HG03159 (cell line): ENCODE data around the gene DDX4.
"Not testable (repeated sequence)": the region's sequence is repeated elsewhere in the genome, so short reads cannot be mapped to it uniquely, and the experiment has no call there.

Source experiments
- ATAC-seq: cut with Tn5 transposase; IDR thresholded peaks from one replicate; pipeline ENCODE4 v1.9.1; 2021; ENCODE audit warnings: mild to moderate bottlenecking, moderate library complexity; ENCODE audit not compliant: unreplicated experiment

DDX4 gene

DNA sequence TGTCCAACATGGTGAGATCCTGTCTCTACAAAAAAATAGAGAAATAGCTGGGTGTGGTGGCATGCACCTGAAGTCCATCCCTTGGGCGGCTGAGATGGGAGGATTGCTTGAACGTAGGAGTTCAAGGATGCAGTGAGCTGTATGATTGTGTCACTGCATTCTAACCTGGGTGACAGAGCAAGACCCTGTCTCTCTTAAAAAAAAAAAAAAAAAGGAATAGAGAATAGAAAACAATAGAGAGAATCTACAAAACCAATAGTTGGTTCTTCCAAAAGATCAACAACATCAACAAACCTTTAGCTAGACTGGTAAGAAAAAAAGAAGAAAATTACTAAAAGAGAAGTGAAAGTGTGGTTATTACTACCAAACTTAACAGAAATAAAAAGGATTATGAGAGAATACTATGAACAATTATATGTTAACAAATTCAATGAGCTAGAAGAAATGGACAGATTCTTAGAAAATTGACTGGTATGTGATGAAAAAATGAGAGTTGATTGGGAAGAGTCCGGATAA is 17.6 kb upstream of the DDX4 start:
- ATAC-seq: no peak

DNA sequence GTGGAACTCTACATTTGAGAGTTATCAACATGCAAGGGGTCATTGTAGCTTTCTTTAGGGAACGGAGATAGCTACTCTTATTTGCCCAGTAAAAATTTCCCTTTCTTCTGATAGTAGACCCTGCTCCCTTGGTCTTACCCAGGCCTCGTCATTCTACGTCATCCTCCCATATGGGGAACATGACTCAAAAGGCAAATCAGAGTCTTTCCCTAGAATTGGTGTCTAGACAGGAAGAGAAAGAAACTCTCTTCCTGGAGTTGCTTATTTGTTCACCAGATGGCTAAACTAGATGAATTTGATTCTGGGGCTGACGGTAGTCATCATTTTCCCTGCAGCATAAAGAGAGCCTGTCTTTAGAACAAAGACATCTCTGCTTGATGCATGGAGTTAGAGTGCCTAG is 13.6 kb upstream of the DDX4 start:
- ATAC-seq: no peak

DNA sequence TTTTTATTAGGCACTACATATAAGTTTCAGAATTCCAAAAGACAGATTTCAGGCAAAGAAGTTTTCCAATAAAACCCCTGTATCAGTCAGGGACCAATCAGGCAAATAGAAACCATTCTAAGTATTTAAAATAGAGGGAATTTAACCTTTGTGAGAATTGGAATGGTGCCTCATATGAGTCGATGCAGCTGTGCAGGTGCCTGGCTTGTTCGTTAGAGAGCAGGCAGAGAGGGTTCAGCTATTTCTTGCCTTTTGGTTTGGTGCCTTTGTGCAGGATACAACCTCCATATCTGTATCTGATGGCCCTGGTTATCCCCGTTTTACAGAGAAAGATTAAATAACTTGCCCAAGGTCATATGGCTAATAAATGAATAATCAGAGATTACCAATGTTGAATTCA is 6.0 kb upstream of the DDX4 start:
- ATAC-seq: no peak

DNA sequence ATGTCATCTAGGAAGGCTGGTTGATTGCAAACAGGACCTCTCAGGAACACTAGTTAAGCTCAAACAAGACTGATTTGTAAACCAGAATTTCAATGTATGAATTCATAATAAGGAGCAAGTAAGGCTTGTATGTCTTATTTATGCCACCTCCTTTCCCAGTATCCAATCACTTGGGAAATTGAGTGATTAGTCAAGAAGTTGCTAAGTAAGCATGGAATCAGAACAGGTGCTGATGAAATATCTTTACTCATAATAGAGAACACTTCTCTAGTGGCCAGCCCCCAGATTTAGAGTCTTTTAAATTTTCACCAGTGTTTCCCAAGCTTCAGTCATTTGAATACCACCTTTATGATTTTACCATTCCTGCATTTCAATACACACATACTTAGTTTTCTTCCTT is 5.3 kb upstream of the DDX4 start:
- no peak for ATAC-seq

DNA sequence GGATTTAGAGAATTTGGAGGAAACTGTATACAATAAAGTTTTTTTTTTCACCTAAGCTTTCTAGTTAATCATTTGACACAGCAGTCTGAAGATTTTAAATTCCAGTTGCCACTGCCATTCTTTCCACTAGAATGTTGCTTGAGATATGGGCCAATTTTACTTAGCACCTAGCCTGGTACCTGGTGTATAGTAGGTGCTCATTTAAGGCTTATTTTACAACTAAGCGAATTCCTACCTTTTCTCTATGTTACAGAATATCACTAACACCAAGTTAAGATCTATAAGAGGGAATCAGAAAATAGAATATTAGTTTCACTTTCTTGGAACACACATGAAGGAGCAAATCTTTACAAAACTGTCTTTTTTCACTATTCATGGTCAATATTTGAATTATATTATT is 3.2 kb upstream of the DDX4 start:
- ATAC-seq: no peak

DNA sequence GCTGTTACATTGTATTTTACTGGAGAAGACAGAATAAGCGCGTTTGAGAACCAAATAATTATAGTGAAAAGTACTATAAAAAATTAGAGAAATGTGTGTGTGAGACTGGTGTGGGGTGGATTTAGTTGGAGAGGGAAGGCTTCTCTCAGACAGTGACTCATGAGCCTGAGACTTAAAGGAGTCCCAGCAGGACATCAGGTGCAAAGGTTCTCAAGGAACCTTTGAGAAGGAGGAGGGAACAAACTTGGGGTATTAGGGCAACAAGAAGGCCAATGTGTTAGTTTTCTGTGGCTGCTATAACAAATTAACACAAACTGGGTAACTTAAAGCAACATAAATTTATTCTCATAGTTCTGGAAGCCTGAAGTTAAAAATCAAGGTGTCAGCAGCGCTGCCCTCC is 4.9 kb downstream of the DDX4 start:
- ATAC-seq: no peak

DNA sequence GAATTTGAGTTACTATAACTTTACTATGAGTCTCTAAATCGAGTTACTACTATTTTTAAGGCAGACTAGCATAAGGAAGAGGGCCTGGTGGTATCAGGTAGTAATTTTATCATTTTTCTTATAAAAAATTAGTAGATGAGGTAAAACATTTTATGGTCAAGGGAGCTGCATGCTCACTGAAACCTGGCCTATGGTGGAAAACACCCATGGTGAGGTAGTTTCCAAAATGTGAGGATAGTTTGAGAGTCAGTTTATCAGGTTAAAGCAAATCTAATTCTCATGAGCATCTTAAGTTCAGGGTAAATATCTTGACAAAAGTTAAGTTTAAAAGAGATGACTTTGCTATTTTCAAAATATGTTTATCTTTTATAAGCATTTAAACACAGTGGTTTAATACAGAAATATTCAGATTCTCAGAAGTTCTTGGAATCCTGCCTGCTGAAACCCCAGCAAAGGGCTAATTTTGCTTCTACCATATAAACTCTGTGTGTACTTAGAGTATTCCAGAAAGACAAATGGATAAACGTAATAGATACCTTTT is 10.0 kb downstream of the DDX4 start:
- no peak for ATAC-seq

DNA sequence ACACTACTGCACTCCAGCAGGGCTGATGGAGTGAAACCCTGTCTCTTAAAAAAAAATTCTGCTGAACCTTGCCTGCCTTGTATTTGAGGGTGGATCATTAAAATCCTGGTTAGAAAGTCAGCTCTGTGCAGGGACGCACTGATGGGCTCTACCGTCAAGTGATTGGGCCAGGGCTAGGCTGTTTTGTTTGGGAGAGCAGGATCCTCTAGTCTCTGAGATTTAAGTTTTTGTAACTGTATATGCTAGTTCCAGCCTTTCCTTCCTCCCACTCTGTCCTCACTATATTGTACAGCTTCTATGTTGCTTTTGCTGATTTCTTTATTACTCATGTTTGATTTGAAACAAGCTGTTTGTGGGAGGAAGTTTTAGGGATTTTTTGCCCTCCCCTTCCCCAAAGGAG is 11.5 kb downstream of the DDX4 start:
- no peak for ATAC-seq

DNA sequence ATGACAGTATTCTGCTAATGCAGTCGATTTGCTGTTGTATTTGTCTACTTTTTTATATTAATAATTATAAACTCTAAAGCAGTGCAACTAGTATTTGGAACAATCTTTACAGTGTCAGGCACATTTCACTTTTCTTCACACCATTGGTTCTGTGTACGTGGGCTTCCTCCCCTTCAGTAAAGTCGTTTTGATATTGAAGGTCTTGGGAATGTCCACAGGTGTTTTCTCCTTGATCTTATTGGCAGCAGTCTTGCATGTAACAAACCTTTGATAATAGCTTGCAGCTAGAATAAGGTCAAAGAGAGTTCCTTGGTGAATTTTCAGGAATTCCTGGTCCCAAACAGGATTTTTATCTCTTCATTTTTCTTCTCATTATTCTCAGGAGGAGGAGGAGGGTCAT is 12.2 kb downstream of the DDX4 start:
- no peak for ATAC-seq

DNA sequence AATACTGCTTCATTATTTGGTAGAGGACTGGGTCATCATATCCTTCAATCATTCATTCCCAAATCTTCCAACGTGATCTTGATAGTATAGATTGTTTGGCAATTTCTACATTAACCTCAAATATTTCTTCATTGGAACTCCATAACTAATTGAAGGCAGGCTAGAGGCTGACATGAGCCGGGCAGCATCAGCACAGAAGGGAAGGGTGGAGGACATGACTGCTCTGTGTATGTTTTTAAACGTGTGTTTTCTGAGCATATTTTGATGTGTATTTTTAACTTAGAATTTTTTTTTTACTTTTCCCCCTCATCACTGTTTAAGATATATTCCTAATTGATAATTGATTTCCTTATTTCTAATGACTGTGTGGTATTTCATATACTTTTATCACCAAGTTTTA is 12.6 kb downstream of the DDX4 start:
- no peak for ATAC-seq

DNA sequence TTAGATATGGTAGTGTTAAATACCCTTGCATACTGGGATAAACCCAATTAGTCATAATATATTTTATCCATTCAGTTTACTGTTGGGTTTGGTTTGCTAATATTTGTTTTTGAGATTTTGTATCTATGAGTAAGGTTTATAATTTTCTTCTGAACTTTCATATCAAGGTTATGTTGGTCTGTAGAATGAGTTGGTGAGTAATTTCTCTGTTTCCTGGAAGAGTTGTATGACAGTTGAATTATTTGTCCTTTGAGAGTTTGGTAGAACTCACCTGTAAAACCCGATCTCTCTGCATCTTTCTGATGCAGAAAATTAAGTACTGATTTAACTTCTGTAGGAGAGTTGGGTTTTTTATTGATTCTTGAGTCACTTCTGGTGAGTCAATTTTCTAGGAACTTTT is 20.4 kb downstream of the DDX4 start:
- no peak for ATAC-seq

DNA sequence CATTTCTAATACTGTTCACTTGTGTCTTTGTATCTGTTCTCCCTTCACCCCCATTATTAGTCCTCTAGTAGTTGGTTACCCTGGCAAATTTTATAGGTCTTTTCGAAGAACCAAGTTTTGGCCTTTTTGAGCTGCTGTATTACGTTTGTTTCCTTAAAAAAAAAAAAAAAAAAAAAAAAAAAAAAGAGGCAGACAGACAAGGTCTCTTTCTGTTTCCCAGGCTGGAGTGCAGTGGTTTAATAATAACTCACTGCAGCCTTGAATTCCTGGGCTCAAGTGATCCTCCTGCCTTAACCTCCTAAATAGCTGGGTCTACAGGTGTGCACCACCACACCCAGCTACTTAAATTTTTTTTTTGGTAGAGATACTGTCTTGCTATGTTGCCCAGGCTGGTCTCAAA is 20.9 kb downstream of the DDX4 start:
- ATAC-seq: no peak

DNA sequence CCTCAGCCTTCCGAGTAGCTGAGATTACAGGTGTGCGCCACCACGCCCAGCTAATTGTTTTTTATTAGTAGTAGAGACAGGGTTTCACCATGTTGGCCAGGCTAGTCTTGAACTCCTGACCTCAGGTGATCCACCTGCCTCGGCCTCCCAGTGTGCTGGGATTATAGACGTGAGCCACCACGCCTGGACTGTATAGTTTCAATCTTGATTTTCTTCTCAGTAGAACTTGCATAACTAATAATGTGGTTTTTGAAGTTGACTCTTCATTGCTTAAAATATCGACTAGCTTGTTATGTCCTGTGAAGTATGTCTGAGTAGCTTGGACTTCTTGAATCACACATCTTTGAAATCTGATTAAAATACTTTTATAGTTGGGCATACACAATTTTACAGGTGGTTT is 23.9 kb downstream of the DDX4 start:
- ATAC-seq: not testable (repeated sequence)

DNA sequence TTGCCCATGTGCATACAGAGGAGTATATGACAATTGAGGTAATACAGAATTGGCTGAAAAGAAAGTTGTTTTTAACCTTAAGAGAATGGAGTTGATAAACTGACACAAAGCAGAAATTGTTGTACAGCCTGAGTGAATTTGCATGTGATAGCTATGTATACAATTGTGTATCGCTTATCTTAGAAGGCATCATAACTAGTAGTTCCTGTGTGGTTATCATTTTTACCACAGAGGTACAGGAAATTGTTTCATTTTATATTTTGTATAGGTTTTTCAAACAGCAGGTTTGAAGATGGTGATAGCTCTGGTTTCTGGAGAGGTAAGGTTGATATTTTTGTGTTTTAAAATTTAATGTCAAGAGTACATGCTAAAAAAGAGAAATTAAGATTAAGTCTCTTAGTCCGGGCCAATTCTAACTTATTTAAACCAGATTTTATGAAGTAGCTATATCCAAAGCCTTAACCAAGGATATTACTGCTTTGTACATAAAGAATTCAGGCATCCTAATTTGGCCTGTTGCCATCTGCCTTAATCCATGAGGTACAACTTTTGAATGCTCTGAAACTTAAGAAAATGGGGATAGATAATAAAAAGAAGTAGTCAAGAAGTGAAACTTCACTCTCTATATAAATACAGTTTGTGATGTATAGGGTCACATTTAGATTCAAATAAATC is 26.0 kb downstream of the DDX4 start:
- ATAC-seq: peak; percentile 70

DNA sequence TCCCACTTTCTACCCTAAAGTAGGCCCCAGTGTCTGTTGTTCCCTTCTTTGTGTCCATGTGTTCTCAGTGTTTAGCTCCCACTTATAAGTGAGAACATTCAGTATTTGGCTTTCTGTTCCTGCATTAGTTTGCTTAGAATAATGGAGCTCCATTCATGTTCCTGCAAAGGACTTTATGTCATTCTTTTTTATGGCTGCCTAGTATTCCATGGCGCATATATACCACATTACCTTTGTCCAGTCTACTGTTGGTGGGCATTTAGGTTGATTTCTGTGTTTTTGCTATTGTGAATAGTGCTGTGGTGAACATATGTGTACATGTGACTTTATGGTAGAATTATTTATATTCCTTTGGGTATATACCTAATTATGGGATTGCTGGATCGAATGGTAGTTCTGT is 30.4 kb downstream of the DDX4 start:
- no peak for ATAC-seq

DNA sequence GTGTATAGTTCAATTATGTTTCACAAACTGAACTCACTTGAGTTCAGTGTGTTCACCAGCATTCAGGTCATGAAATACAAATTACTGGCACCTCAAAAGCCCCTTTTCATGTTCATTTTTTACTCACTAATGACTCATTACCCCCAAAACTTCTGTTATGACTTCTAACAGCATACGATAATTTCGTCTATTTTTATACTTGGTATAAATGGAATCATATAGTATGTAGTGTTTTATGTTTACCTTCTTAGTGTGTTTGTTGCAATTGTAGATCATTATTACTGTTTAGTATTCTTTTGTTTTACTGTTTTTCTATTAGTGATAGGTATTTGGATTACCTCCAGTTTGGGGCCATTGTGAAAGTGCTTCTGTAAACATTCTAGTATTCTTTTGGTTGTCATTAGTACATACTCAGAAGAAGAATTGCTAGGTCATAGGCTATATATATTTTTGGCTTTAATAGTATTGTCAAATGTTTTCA is 33.4 kb downstream of the DDX4 start:
- peak; percentile 49 for ATAC-seq

DNA sequence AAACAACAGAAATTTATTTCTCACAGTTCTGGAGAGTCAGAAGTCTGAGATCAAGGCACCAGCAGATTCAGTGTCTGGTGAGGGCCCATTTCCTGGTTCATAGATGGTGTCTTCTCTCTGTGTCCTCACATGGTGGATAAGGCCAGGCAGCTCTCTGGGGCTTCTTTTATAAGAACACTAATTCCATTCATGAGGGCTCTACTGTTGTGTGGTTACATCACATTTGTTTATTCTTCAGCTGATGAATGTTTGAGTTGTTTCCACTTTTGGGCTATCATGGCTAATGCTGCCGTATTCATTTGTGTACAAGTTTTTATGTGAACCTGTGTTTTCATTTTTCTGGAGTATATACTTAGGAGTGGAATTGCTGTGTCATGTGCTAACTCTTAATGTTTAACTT is 35.2 kb downstream of the DDX4 start:
- no peak for ATAC-seq

DNA sequence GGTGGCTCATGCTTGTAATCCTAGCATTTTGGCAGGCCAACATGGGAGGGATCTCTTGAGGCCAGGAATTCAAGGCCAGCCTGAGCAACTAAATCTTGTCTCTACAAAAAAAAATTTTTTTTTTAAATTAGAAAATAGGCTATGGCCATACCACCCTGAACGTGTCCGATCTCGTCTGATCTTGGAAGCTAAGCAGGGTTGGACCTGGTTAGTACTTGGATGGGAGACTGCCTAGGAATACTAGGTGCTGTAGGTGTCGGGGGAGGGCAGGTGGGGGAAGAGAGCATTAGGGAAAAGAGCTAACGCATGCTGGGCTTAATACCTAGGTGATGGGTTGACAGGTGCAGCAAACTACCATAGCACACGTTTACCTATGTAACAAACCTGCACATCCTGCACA is 39.5 kb downstream of the DDX4 start:
- no peak for ATAC-seq

DNA sequence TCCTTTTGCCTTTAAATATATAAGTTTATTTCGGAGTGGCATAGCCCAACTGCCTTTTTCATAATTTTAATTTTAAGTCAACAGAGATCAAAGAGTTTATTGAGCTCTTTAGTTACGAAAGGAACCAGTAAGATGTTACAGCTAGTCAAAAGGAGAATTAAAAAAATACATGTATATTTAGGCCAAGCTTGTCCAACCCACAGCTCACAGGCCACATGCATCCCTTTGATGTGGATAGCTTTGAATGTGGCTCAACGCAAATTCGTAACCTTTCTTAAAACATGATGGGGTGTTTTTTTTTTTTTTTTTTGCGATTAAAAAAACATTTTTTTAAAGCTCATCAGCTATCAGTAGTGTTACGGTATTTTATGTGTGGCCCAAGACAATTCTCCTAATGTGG is 63.1 kb downstream of the DDX4 start:
- ATAC-seq: no peak

DNA sequence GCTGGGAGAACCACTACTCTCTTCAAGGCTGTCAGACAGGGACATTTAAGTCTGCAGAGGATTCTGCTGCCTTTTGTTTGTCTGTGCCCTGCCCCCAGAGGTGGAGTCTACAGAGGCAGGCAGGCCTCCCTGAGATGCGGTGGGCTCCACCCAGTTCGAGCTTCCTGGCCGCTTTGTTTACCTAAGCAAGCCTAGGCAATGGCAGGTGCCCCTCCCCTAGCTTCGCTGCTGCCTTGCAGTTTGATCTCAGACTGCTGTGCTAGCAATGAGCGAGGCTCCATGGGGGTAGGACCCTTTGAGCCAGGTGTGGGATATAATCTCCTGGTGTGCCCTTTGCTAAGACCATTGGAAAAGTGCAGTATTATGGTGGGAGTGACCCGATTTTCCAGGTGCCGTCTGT is 71.0 kb downstream of the DDX4 start:
- not testable (repeated sequence) for ATAC-seq

DNA sequence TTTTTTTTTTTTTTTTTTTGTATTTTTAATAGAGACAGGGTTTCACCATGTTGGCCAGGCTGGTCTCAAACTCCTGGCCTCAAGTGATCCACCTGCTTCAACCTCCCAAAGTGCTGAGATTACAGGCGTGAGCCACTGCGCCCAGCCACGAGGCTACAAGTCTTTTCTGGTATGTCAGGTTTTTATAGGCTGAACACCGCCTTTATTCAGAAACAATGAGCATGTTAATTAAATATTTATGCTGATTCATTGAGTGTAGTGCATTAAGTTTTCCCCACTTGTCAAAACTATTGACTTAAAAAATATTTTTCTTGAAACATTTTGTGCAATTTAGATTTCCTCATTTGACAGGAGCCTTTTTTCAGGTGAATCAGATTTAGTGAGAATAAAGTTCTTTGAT is 78.1 kb downstream of the DDX4 start:
- ATAC-seq: not testable (repeated sequence)

DNA sequence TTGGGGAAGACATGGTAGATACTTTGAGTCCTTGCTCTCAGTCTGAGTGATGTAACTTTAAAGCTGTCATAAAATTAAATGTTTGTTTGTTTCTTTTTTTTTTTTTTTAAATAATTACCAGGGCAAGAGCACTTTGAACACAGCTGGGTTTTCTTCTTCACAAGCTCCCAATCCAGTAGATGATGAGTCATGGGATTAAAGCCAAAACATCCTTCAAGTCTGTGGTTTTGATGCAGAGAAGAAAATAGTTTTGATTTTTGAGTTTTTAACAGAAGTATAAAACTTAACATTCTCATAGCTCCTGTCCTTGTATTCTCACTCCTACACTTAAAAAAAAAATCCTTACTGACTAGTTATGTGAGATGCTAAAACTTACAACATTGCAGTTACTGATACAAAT is 78.5 kb downstream of the DDX4 start:
- ATAC-seq: no peak

DNA sequence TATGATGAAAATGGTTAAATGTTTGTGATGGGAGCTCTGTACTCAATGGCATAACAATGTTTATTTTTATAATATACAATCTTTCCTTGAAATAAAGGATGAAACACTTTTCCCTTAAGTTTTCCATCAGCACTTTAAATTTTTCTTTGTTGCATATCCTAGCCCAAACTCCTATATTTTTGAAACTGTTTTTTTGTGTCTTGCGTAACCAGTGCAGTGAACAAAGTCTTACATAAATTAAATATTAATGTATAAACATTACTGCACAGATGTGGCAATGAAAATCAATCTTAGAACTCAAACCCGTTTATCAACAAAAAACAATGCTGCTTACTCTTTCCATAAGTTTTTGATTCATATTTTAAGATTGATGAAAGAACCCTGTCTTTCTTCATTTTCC is 79.2 kb downstream of the DDX4 start:
- no peak for ATAC-seq
